K562 (cell line): Measurements from ENCODE around the gene GRM5. TPM values are rescaled to one million over a fixed set of nuclear protein-coding genes. Genes with fewer than 3 reads are reported as not detected.

Experiments
- ATAC-seq: fragments of 200-7000 bp; cut with Tn5 transposase; 3 replicates; pipeline ENCODE4 v1.9.1; 2020; ENCODE audit warnings: moderate library complexity
- BruUV-seq: library from RNA; stranded (reverse); fragments of 400-500 nt; replicated peaks from 2 replicates; lab custom pipeline; 2021; lab: Mats Ljungman, UMichigan
- CTCF ChIA-PET: fragments of 300-600 bp; formaldehyde crosslinking; extraction: SDS; loops from one replicate; lab custom pipeline; 2021; ENCODE audit warnings: low intra/inter-chr PET ratio; lab: Yijun Ruan, JAX
- POLR2A ChIA-PET: fragments of 300-600, 350-650 bp; sonication (Branson Sonifier 250); formaldehyde crosslinking; extraction: SDS; loops from one replicate; lab custom pipeline; 2021; ENCODE audit warnings: antibody characterized with exemption, inconsistent platforms; lab: Yijun Ruan, JAX
- DNase-seq, 4 experiments: peaks; one replicate each; pipeline versions ENCODE4 v3.0.0 to v3.0.0-alpha.2; 2011 to 2018; ENCODE audit warnings: low spot score in 3 of 4, mixed read lengths in 3 of 4; ENCODE audit errors: extremely low read depth in 1 of 4
- FAIRE-seq: peaks from 2 replicates; lab custom pipeline; 2011; peaks lifted over from hg19 to GRCh38; lab: Jason Lieb, UNC
- H2AFZ ChIP-seq: 2 replicates; pipeline ENCODE4 v1.6.0; 2011; ENCODE audit warnings: low read depth, low read length, control low read depth, inconsistent platforms
- H3K27ac ChIP-seq: fragments of 200-600 bp; 3 replicates; pipeline ENCODE4 v1.8.0; 2011; ENCODE audit warnings: low read depth, mild to moderate bottlenecking, control low read depth, inconsistent platforms, low read length, moderate library complexity, mixed read lengths; ENCODE audit errors: extremely low read depth
- H3K27me3 ChIP-seq, 2 experiments: fragments of 300-600 bp in 1 of 2; 2 replicates in 1 of 2; 3 replicates in 1 of 2; pipeline versions ENCODE4 v1.6.0 to v1.8.0; 2011; ENCODE audit warnings: inconsistent platforms in 2 of 2, low read length in 2 of 2, mild to moderate bottlenecking in 1 of 2, mixed read lengths in 1 of 2, moderate library complexity in 1 of 2; ENCODE audit not compliant: control insufficient read depth in 2 of 2, insufficient read depth in 2 of 2
- H3K36me3 ChIP-seq: fragments of 300-600 bp; 3 replicates; pipeline ENCODE4 v1.8.0; 2011; ENCODE audit warnings: mild to moderate bottlenecking, low read length, inconsistent platforms; ENCODE audit not compliant: control insufficient read depth, insufficient read depth
- H3K4me1 ChIP-seq, 2 experiments: fragments of 200-600 bp in 1 of 2; replicated peaks in 1 of 2; 2 replicates in 1 of 2; 3 replicates in 1 of 2; pipeline versions ENCODE4 v1.5.1 to v1.8.0; 2011; ENCODE audit warnings: inconsistent platforms in 2 of 2, low read length in 2 of 2, mild to moderate bottlenecking in 1 of 2, mixed read lengths in 1 of 2, moderate library complexity in 1 of 2; ENCODE audit not compliant: control insufficient read depth in 2 of 2, insufficient read depth in 2 of 2
- H3K4me2 ChIP-seq: 2 replicates; pipeline ENCODE4 v1.6.1; 2011; ENCODE audit warnings: low read length, control low read depth, inconsistent platforms, mixed read lengths; ENCODE audit not compliant: insufficient read depth
- H3K4me3 ChIP-seq: fragments of 200-600 bp; sonication (generic), shearing (Covaris generic); 2 replicates; pipeline ENCODE4 v1.5.1; 2016; ENCODE audit warnings: control low read depth, inconsistent platforms
- H3K79me2 ChIP-seq: fragments of 200-600 bp; 3 replicates; pipeline ENCODE4 v1.8.0; 2011; ENCODE audit warnings: low read length, inconsistent platforms; ENCODE audit not compliant: control insufficient read depth, insufficient read depth
- H3K9ac ChIP-seq, 2 experiments: 2 replicates each; pipeline versions ENCODE4 v1.6.0 to v1.6.1; 2011; ENCODE audit warnings: low read depth in 2 of 2, low read length in 2 of 2, control low read depth in 1 of 2, inconsistent platforms in 1 of 2, mild to moderate bottlenecking in 1 of 2, mixed read lengths in 1 of 2; ENCODE audit not compliant: insufficient read depth in 1 of 2
- H3K9me1 ChIP-seq: one replicate; pipeline ENCODE4 v1.6.0; 2011; ENCODE audit warnings: inconsistent platforms, mild to moderate bottlenecking, low read length, moderate library complexity; ENCODE audit not compliant: control insufficient read depth, insufficient read depth
- H3K9me3 ChIP-seq: replicated peaks from 2 replicates; pipeline ENCODE4 v1.5.1; 2011; ENCODE audit warnings: low read depth, low read length, inconsistent platforms; ENCODE audit not compliant: control insufficient read depth, insufficient read depth
- H4K20me1 ChIP-seq: replicated peaks from 2 replicates; pipeline ENCODE4 v1.6.1; 2011; ENCODE audit warnings: low read length, inconsistent platforms, mixed read lengths; ENCODE audit not compliant: control insufficient read depth, insufficient read depth
- BRCA1 ChIP-seq, 2 experiments: fragments of 450-650 bp in 1 of 2; sonication (generic) in 1 of 2; formaldehyde crosslinking in 1 of 2; IDR thresholded peaks; 2 replicates each; pipeline versions ENCODE4 v1.5.0 to v1.6.1; 2017 to 2020; ENCODE audit warnings: mild to moderate bottlenecking in 1 of 2, missing genetic modification reagents in 1 of 2
- GABPA ChIP-seq: fragments of 200-800 bp; sonication (Bioruptor generic); conservative IDR thresholded peaks from 2 replicates; pipeline ENCODE4 v1.6.1; 2016; ENCODE audit warnings: low read depth, missing genetic modification characterization, missing compliant biosample characterization
- HSF4 ChIP-seq: fragments of 250-450 bp; sonication (Bioruptor Pico); IDR thresholded peaks from 2 replicates; pipeline ENCODE4 v2.1.2; 2022; ENCODE audit warnings: mild to moderate bottlenecking, moderate library complexity, borderline replicate concordance
- IRF1 ChIP-seq: sonication (generic); formaldehyde crosslinking; IDR thresholded peaks from 2 replicates; pipeline ENCODE4 v1.8.0; 2022; ENCODE audit warnings: missing genetic modification reagents, mild to moderate bottlenecking, borderline replicate concordance
- MYC ChIP-seq, 2 experiments: fragments of 250-450 bp in 1 of 2; sonication (Bioruptor Pico) in 1 of 2; IDR thresholded peaks; 2 replicates each; pipeline versions ENCODE4 v1.5.1 to v1.6.1; 2012 to 2021; ENCODE audit warnings: low read depth in 2 of 2, borderline replicate concordance in 1 of 2, improper control_type of control experiment in 1 of 2, low read length in 1 of 2, mild to moderate bottlenecking in 1 of 2, moderate library complexity in 1 of 2
- NFYB ChIP-seq: IDR thresholded peaks from 2 replicates; pipeline ENCODE4 v1.6.1; 2011; ENCODE audit warnings: mild to moderate bottlenecking, moderate library complexity; ENCODE audit not compliant: insufficient read length; ENCODE audit errors: extremely low read depth
- SPI1 ChIP-seq: IDR thresholded peaks from 2 replicates; pipeline ENCODE4 v1.6.1; 2011; ENCODE audit warnings: low read depth, low read length, control low read depth, borderline replicate concordance
- TFAM ChIP-seq: fragments of 250-450 bp; sonication (Bioruptor Pico); conservative IDR thresholded peaks from 2 replicates; pipeline ENCODE4 v1.5.0; 2021; ENCODE audit warnings: mild to moderate bottlenecking, moderate library complexity
- U2AF1 ChIP-seq: fragments of 200-400 bp; formaldehyde crosslinking; optimal IDR thresholded peaks from 2 replicates; pipeline ENCODE3; 2017; ENCODE audit warnings: mild to moderate bottlenecking, low read depth, low read length, moderate library complexity
- ZFP30 ChIP-seq: fragments of 250-450 bp; sonication (Bioruptor Pico); IDR thresholded peaks from 2 replicates; pipeline ENCODE4 v1.8.0; 2022; ENCODE audit warnings: moderate library complexity, mild to moderate bottlenecking, inconsistent platforms, borderline replicate concordance
- ZNF212 ChIP-seq: fragments of 450-650 bp; formaldehyde crosslinking; IDR thresholded peaks from 2 replicates; pipeline ENCODE4 v1.4.0; 2020; ENCODE audit warnings: mild to moderate bottlenecking
- ZNF41 ChIP-seq: fragments of 250-450 bp; sonication (Bioruptor Pico); conservative IDR thresholded peaks from 2 replicates; pipeline ENCODE4 v1.4.0; 2020; ENCODE audit warnings: mild to moderate bottlenecking
- ZNF57 ChIP-seq: fragments of 450-650 bp; formaldehyde crosslinking; IDR thresholded peaks from 2 replicates; pipeline ENCODE4 v1.4.0; 2020; ENCODE audit warnings: mild to moderate bottlenecking, moderate library complexity
- WGBS: fragments of 100-300 bp; shearing (Covaris generic); methylation state at CpG from one replicate; pipeline ENCODE4 v1.1.6; 2016; ENCODE audit warnings: low coverage, mixed read lengths; ENCODE audit not compliant: insufficient coverage; ENCODE audit errors: missing lambda C conversion rate; 5-methylcytosine and 5-hydroxymethylcytosine counted together
- in situ Hi-C: fragments of 300-500 bp; cut with MboI; formaldehyde crosslinking; loops from 4 replicates; pipeline ENCODE4 v1.15.0; 2018; ENCODE audit warnings: inconsistent platforms, mixed read lengths
- intact Hi-C: fragments of 100-400 bp; cut with micrococcal nuclease; formaldehyde crosslinking; loops from 2 replicates; pipeline ENCODE4 v1.14.2; 2022
- polyA plus RNA-seq, 8 experiments: library from polyadenylated mRNA; depleted of rRNA in 4 of 8; stranded (reverse) in 5 of 8; unstranded in 3 of 8; fragments of >200 nt; fragmentation: Nextera tagmentation in 2 of 8; fragmentation: Illumina TruSeq in 1 of 8; extraction: Ambion mirVana in 2 of 8; extraction: Trizol in 1 of 8; gene quantifications; 2 replicates each; pipeline versions ENCODE4 v1.2.1 to v1.2.3, GENCODE V29; 2011 to 2014; ENCODE audit warnings: inconsistent platforms in 1 of 8, missing spikeins in 1 of 8
- total RNA-seq, 7 experiments: library from RNA; depleted of rRNA in 6 of 7; stranded (reverse); fragments of >200 nt in 6 of 7; fragmentation: Illumina TruSeq in 2 of 7; extraction: Trizol in 2 of 7; gene quantifications; 2 replicates each; pipeline versions ENCODE4 v1.2.1 to v1.2.3, GENCODE V29; 2011 to 2021; ENCODE audit warnings: low replicate concordance in 1 of 7

GRM5 gene
- total and polyA plus RNA-seq, 9 of the 15 experiments (the other 6 are each of a cell fraction or from before 2014, with no cell fraction given), result not detected

- TF ChIP-seq TFAM (CRISPR knock-in tag) (no peak), ZNF212 (CRISPR knock-in tag) (no peak), SPI1 (no peak), U2AF1 (no peak)
- H3K4me3 ChIP-seq, result no peak overlapping the region
- H3K4me1 ChIP-seq, result 0 out of 5 replicates have a peak, but pooled peaks cover 0 to 5% of the 10 kb centered on the region in 2 experiments
- no peaks in the 10 kb centered on the region for H3K36me3 ChIP-seq
- H3K4me2 ChIP-seq, result no peak overlapping the region
- DNase-seq, result no peak
- H3K27ac ChIP-seq, result no peak overlapping the region
- ATAC-seq, result no peak
- WGBS, result 9% methylated on average over 1 of the region's 1 CpG
- no peaks in the 10 kb centered on the region for H4K20me1 ChIP-seq
- no peak overlapping the region for H2AFZ ChIP-seq
- H3K9me1 ChIP-seq, result no peaks in the 10 kb centered on the region
- in situ Hi-C loops (no loop called here), intact Hi-C loops (loop anchor here (5.0 kb wide), 1 partner anchor 99 kb away; no protein-coding TSS in a partner anchor)
- ChIA-PET CTCF (no interaction called here), POLR2A (no interaction called here)
- no peak overlapping the region for H3K9ac ChIP-seq
- no TSS peak for BruUV-seq
- no peaks in the 10 kb centered on the region for H3K79me2 ChIP-seq
- no peaks in the 10 kb centered on the region for H3K9me3 ChIP-seq
- no peaks in the 10 kb centered on the region for H3K27me3 ChIP-seq
- no peak for FAIRE-seq
Measured at GRCh38 chr11:88475991-88476418, 589.8 kb downstream of the GRM5 start.

- WGBS, result 5% methylated on average over 2 of the region's 2 CpGs
- POLR2A ChIA-PET, result no interaction called here
- intact Hi-C loops, result loop anchor here (5.0 kb wide), 1 partner anchor 97 kb away; no protein-coding TSS in a partner anchor
- TF ChIP-seq HSF4 (CRISPR knock-in tag), result no peak
- TF ChIP-seq ZFP30, result no peak
- no peak for TF ChIP-seq NFYB
- no peak for TF ChIP-seq MYC (IDR thresholded peaks at IDR 0.05; ENCODE audit: low read depth, low read length)
- no peak for TF ChIP-seq MYC (CRISPR knock-in tag; IDR thresholded peaks at IDR 0.05; ENCODE audit: borderline replicate concordance, low read depth)
- no peak for TF ChIP-seq SPI1
- no peak for TF ChIP-seq GABPA (tag)
- TF ChIP-seq BRCA1 (IDR thresholded peaks at IDR 0.05), result no peak
- no peak for TF ChIP-seq BRCA1 (CRISPR knock-in tag; IDR thresholded peaks at IDR 0.05)
- no peak for TF ChIP-seq ZNF41 (CRISPR knock-in tag)
- TF ChIP-seq U2AF1, result no peak
- TF ChIP-seq IRF1 (CRISPR knock-in tag), result no peak
- no peak for TF ChIP-seq ZNF57 (CRISPR knock-in tag)
Measured at GRCh38 chr11:88474655-88475054, 591.1 kb downstream of the GRM5 start.

More at GRCh38 chr11:88474655-88475054, 591.1 kb downstream of the GRM5 start:
- H3K36me3 ChIP-seq, result no peaks in the 10 kb centered on the region
- no TSS peak for BruUV-seq
- H3K9me3 ChIP-seq, result no peaks in the 10 kb centered on the region
- in situ Hi-C loops, result no loop called here
- H3K27me3 ChIP-seq, result no peaks in the 10 kb centered on the region
- FAIRE-seq (no peak), DNase-seq (no peak), ATAC-seq (no peak)
- no peak overlapping the region for H2AFZ ChIP-seq
- H3K4me2 ChIP-seq, result no peak overlapping the region
- H3K9me1 ChIP-seq, result no peaks in the 10 kb centered on the region
- H3K79me2 ChIP-seq, result no peaks in the 10 kb centered on the region
- H3K9ac ChIP-seq, result no peak overlapping the region
- no peak overlapping the region for H3K27ac ChIP-seq
- no peak overlapping the region for H3K4me3 ChIP-seq
- no peaks in the 10 kb centered on the region for H4K20me1 ChIP-seq
- 0 out of 5 replicates have a peak, but pooled peaks cover 0 to 5% of the 10 kb centered on the region in 2 experiments for H3K4me1 ChIP-seq
- CTCF ChIA-PET, result no interaction called here
